ENCODE data around the gene PHACTR1.

Gene PHACTR1

DNA sequence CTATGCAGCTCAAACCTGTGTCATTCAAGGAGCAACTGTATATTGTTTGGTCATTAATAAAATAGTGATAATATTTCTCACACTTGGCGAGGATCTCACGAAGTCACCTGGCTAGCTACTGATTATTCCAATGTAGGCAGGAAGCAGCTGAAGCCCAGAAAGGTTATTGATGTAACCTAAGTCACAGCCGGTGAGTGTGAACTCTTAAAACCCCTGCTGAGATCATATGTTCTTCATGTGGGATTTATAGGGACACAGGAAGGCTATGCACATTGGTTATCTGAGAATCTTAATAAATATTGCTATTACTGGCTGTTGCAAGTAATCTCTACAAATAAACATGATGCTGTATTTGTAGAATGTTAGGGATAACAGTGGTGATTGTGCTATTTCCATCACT, 450.3 kb downstream of the PHACTR1 start:
- DNase-seq: no peak

- DNase-seq: no peak
Observed at GRCh38 chr6:13172291-13172690, 455.7 kb downstream of the PHACTR1 start.

DNA sequence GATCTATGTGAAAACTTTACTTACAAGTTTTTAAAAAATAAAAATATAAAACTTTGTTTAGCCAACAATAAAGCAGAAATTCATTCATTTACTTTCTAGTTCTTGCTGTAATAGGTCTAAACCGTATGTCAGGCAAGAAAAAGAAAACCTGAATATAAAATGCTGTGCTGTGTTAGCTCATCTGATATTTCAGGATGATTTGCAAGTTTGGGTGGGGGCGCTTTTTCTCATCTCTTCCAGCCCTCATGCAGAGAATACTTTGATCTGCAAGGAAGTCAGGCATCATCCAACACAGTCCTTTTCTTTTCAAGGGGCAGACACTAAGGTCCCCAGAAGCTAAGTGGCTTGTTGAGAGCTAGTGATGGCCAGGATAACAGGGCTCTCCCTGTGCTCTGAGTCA, 458.5 kb downstream of the PHACTR1 start:
- DNase-seq: no peak

GRCh38 chr6:13175759-13176158, 459.2 kb downstream of the PHACTR1 start:
- no peak for DNase-seq

GRCh38 chr6:13177664-13178063, 461.1 kb downstream of the PHACTR1 start:
- no peak for DNase-seq

GRCh38 chr6:13178107-13178506, 461.5 kb downstream of the PHACTR1 start:
- DNase-seq: peak; percentile 29

- no peak for DNase-seq
Observed at GRCh38 chr6:13180538-13180937, 464.0 kb downstream of the PHACTR1 start.

GRCh38 chr6:13181393-13181792, 464.8 kb downstream of the PHACTR1 start:
- DNase-seq: no peak

DNA sequence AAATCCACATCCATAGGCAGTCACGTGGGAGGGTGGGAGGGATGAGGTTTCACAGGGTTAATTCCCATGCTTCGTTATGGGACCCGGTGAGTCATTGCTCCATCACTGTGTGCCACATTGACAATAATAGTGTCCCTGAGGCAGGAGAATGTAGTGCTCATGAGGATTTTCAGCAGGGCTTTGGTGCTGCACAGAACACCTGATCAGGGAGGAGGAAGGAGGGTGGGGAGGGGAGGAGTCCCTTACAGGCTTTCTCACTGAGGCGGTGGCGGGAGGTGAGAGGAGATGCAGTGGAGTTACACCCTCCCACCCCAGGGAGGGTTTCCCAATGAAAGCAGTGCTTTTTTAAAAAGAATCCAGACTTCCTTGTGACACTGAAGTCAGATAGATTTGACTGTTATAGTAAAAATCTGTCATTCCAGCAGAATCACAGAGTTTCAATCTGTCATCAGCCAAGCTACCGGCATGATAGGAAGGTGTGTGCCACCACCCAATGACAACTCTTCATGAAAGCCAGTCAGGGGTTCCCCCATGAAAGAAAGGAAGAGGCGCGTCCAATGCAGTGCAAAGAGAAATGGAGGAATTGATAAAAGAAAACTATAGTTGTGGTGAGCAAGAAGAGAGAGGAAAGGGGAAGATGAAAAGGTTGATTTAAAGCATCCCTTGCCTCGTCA, 467.0 kb downstream of the PHACTR1 start:
- DNase-seq: no peak

GRCh38 chr6:13184089-13184468, 467.5 kb downstream of the PHACTR1 start:
- no peak for DNase-seq

DNA sequence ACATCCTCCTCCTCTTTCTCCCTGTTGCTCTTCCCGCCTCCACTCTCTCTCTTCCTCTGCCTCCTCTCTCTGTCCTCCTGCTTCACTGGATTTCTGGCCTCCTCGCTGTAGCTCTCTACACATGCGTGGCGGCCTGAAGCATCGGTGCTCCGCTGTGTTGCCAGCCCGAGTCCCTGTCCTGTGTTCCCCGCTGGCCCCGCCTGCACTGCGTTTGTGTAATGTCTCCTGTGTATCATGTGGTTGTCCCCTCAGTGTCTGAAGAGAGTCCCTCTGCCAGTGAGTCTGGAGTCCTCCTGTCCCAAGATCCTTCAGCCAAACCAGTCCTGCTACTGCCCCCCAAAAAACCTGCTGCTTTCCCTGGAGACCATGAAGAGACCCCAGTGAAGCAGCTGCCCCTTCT, 468.0 kb downstream of the PHACTR1 start:
- DNase-seq: no peak

DNA sequence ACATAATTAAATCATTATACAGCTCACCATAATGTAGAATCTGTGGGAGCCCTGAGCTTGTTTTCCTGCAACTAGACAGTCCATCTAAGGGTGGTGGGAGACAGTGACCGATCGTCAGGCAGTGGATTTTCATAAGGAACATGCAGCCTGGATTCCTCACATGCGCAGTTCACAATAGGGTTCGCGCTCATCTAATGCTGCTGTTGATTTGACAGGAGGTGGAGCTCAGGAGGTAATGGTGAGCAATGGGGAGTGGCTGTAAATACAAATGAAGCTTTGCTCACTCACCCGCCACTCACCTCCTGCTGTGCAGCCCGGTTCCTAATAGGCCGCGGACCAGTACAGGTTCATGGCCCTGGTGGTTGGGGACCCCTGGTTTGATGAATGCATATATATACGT, 470.3 kb downstream of the PHACTR1 start:
- no peak for DNase-seq

- no peak for DNase-seq
Observed at GRCh38 chr6:13187692-13188091, 471.1 kb downstream of the PHACTR1 start.

DNA sequence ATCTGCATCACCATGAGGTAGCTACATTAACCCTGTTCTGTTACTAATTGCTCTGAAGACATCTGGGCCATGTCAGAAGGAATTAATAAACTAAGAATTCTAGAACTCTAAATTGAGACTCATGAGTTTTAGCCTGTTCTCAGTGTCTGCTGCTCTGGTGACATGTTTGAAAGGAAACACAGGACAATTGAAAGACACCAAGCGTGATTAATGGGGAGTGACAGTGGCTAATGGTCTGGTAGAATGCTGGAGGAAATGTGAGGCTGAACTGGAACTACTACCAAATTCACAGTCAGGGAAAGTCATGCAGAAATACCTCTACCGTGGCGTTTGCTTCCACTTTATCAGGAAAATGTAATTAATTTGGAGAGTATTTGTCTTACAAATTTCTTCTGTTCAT, 471.7 kb downstream of the PHACTR1 start:
- no peak for DNase-seq

GRCh38 chr6:13189710-13190109, 473.1 kb downstream of the PHACTR1 start:
- no peak for DNase-seq

DNA sequence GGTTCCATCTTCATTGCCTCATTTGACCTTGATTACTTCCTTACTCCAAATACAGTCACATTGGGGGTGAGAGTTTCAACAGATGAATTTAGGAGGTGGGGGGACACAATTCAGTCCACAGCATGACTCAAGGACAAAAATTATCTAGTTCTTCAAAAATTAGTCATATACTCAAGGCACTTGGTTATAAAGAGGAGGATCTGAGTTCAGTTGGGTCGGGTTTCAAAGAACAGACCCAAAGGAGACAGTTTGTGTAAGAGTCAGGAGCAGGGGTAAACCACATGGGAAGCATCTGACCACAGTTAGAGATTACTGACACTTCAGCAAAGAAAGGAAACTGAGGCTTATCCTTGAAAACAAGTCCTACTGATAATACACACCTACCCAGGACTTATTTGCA, 473.8 kb downstream of the PHACTR1 start:
- DNase-seq: no peak

DNA sequence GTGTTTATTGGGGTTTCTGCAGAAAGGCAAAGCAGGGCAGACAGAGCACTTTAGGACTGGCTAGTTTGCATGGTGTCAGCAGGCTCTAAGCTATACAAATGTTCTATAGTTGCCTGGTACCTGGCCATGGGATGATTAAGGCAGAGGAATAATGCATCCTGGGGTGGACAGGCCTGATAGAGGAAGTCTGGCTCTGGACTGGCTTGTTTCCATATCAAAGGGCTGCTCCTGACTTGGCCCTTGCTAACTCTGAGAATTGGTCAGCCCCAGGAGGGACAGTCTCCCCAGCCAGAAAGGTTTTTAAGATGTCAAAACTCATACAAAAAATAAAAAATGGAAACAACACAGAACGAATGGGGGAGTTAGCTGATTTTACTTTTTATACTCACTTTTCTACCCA, 474.9 kb downstream of the PHACTR1 start:
- DNase-seq: no peak

GRCh38 chr6:13194852-13195251, 478.3 kb downstream of the PHACTR1 start:
- DNase-seq: no peak

DNA sequence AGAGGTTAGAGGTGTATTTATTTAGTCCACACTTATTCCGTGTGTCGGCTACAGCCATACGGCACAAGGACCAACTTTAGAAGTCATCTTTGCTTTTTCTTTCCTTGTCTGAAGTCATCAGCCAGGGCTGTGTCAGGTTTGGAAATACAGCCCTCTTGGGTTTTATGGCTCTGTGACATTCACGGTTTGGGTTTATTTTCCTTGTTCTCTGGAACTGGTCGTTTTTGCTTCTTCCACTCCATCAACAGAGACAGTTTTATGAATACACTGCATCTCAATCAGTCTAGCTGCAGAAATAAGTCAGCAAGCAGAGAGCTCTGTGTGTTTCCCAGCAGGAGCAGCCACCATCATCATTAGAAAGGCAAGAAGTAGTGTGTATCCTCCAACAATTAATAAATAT, 479.2 kb downstream of the PHACTR1 start:
- no peak for DNase-seq

DNA sequence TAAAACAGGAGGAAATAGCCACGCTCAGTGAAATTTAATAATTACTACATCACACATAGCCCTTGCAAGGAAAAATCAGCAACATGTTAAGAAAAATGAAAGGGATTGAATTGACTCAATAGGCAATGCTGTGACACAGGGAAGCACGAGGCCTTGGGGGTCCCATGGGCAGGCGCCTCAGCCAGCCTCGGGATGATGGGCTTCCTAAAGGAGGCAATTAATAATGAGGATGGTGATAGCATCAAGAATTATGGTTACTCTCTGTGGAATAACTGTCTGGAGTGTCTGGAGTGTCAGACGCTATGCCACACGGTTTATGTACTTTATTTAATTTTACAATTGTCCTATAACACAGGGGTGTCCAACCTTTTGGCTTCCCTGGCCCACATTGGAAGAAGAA, 481.6 kb downstream of the PHACTR1 start:
- no peak for DNase-seq

DNA sequence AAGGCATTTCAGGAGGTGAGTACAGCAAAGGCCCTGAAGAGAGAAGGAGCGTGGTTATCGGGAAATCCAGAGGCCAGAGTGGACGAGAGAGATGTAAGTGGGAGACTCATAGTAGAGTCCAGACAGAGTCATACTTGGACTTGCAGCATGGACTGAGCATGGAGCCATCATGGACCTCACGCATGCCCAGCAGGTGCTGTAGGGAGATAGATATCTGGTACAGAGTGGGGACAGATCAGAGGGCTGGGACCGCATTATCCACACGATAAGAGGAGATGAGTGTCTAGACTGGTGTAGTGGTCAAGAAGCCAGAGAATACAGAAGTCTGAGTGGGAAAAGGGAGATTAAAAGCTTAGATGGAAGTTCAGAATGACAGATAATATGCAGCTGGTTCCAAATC, 484.8 kb downstream of the PHACTR1 start:
- DNase-seq: no peak

GRCh38 chr6:13203145-13203544, 486.6 kb downstream of the PHACTR1 start:
- no peak for DNase-seq

DNA sequence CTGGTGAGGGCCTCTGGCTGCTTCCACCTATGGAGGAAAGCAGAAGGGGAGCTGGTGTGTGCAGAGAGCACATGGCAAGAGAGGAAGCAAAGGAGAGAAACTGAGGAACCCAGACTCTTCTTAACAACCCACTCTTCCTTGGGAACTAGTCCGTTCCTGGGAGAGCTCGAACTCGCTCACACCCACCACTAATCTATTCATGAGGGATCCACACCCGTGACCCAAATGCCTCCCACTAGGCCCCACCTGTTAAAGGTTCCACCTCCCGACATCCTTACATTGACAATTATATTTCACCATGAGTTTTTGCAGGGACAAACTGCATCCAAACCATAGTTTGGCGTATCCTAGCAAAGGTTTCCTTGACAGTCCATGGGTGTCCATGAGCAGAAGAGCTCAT, 488.5 kb downstream of the PHACTR1 start:
- no peak for DNase-seq

DNA sequence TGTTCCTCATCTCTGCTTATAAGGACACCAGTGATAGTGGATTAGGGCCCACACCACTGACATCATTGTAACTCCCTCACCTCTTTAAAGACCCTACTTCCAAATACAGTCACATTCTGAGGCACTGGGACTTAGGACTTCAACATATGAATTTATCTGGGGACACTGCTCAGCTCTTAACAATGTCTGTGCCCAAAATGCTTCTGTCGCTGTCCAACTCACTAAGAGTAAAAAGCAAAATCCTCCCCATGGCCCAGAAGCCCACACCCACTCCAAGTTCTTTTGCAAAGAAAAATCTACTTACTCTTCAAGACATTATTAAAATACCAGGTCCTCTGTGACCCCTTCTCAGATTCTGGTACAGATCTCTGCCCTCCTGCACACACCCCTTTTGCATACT, 495.5 kb downstream of the PHACTR1 start:
- no peak for DNase-seq

DNA sequence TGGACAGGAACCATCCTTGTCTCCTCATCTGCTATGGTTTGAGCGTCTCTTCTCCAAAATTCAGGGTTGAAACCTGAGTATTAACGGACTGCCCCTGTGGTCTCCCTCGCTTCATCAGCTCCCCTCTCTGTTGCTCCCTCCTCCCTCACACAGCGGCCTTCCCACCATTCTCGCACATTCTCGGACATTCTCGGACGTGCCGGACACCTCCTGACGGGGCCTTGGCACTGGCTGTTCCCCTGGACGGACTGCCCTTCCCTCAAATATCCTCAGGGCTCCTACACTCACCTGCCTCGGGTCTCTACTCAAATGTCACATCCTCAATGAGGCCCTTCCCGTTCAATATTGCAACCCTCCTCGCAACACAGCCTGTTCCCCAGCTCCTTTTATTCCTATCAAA, 496.0 kb downstream of the PHACTR1 start:
- DNase-seq: no peak

DNA sequence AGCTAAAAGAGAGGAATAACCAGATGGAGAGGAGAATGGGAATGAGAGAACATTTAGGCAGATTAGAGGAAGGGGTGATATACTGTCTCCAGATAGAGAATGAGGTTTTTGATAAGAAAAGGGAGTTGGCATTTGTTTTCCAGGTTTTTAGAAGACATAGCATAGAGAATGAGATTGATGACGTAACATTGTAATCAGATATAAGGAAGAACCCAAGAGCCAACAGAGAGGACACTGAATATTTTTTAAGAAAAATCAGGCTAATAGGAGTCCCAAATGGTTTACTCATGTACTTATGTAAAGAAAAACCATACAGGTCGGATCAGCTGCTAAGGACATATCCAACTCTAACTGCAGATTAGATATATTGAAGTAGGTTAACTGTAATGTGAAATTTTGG, 498.8 kb downstream of the PHACTR1 start:
- no peak for DNase-seq

Data from GF-D8 (cell line).